Endothelial cell (in vitro differentiated cells): ENCODE measurements around the gene PER2. TPM values are rescaled to one million over a fixed set of nuclear protein-coding genes. Genes with fewer than 3 reads are reported as not detected.

Source experiments
- DNase-seq: peaks from one replicate; pipeline ENCODE4 v3.0.0; 2021; ENCODE audit warnings: low spot score
- H3K27ac Mint-ChIP-seq: one replicate; pipeline ENCODE4 v1.8.0; 2021; ENCODE audit warnings: mixed read lengths, inconsistent platforms; ENCODE audit not compliant: unreplicated experiment
- H3K27me3 Mint-ChIP-seq: one replicate; pipeline ENCODE4 v1.8.0; 2021; ENCODE audit warnings: mild to moderate bottlenecking, moderate library complexity, mixed read lengths, inconsistent platforms; ENCODE audit not compliant: unreplicated experiment
- H3K36me3 Mint-ChIP-seq: one replicate; pipeline ENCODE4 v1.8.0; 2021; ENCODE audit warnings: mild to moderate bottlenecking, low read depth, mixed read lengths, inconsistent platforms; ENCODE audit not compliant: unreplicated experiment
- H3K4me1 Mint-ChIP-seq: one replicate; pipeline ENCODE4 v1.8.0; 2021; ENCODE audit warnings: mild to moderate bottlenecking, mixed read lengths, inconsistent platforms; ENCODE audit not compliant: unreplicated experiment
- H3K4me3 Mint-ChIP-seq: one replicate; pipeline ENCODE4 v1.8.0; 2021; ENCODE audit warnings: mild to moderate bottlenecking, mixed read lengths, inconsistent platforms; ENCODE audit not compliant: unreplicated experiment
- H3K9me3 Mint-ChIP-seq: one replicate; pipeline ENCODE4 v1.8.0; 2021; ENCODE audit warnings: mixed read lengths, inconsistent platforms; ENCODE audit not compliant: unreplicated experiment
- CTCF ChIP-seq: fragments of 200-600 bp; sonication (generic); IDR thresholded peaks from one replicate; pipeline ENCODE4 v1.5.0; 2021; ENCODE audit warnings: antibody characterized with exemption; ENCODE audit not compliant: unreplicated experiment
- total RNA-seq: library from RNA; stranded (reverse); fragmentation: NEBNext Ultra II Directional; extraction: Animal tissue kit (Norgen Biotek cat#: 25700); gene quantifications from one replicate; pipeline ENCODE4 v1.2.1, GENCODE V29; 2021; ENCODE audit not compliant: unreplicated experiment

The PER2 gene
- total RNA-seq, 1 donor from 2014 or later, result 5.5 TPM

- Mint-ChIP-seq H3K36me3 (peaks cover 4% of the 10 kb centered on the region), H3K4me1 (peaks cover 4% of the 10 kb centered on the region), H3K27ac (no peak overlapping the region), H3K9me3 (no peaks in the 10 kb centered on the region), H3K4me3 (no peak overlapping the region), H3K27me3 (peaks cover 2% of the 10 kb centered on the region)
- TF ChIP-seq CTCF, result no peak
- no peak for DNase-seq
These were observed 46.5 kb upstream of the PER2 start for GRCh38 chr2:238334885-238335284.

GRCh38 chr2:238331916-238332315, 43.5 kb upstream of the PER2 start:
- H3K4me1 Mint-ChIP-seq, result no peaks in the 10 kb centered on the region
- no peak overlapping the region for H3K27ac Mint-ChIP-seq
- no peak for DNase-seq
- H3K36me3 Mint-ChIP-seq, result peaks cover 20% of the 10 kb centered on the region
- no peaks in the 10 kb centered on the region for H3K27me3 Mint-ChIP-seq
- TF ChIP-seq CTCF, result no peak
- no peaks in the 10 kb centered on the region for H3K9me3 Mint-ChIP-seq
- H3K4me3 Mint-ChIP-seq, result no peak overlapping the region

GRCh38 chr2:238330391-238330790, 42.0 kb upstream of the PER2 start:
- Mint-ChIP-seq H3K4me1 (no peaks in the 10 kb centered on the region), H3K36me3 (peaks cover 21% of the 10 kb centered on the region), H3K9me3 (no peaks in the 10 kb centered on the region), H3K27me3 (no peaks in the 10 kb centered on the region), H3K4me3 (no peak overlapping the region), H3K27ac (no peak overlapping the region)
- no peak for TF ChIP-seq CTCF
- no peak for DNase-seq

GRCh38 chr2:238327751-238328150, 39.3 kb upstream of the PER2 start:
- no peaks in the 10 kb centered on the region for H3K27me3 Mint-ChIP-seq
- H3K4me3 Mint-ChIP-seq, result peak overlapping the region; percentile 56
- H3K36me3 Mint-ChIP-seq, result peaks cover 22% of the 10 kb centered on the region
- H3K9me3 Mint-ChIP-seq, result no peaks in the 10 kb centered on the region
- no peak for TF ChIP-seq CTCF
- no peak for DNase-seq
- no peak overlapping the region for H3K27ac Mint-ChIP-seq
- no peaks in the 10 kb centered on the region for H3K4me1 Mint-ChIP-seq

- no peak for DNase-seq
- no peaks in the 10 kb centered on the region for H3K27me3 Mint-ChIP-seq
- no peak overlapping the region for H3K4me3 Mint-ChIP-seq
- no peak for TF ChIP-seq CTCF
- H3K27ac Mint-ChIP-seq, result no peak overlapping the region
- no peaks in the 10 kb centered on the region for H3K4me1 Mint-ChIP-seq
- no peaks in the 10 kb centered on the region for H3K9me3 Mint-ChIP-seq
- peaks cover 22% of the 10 kb centered on the region for H3K36me3 Mint-ChIP-seq
These were observed 38.5 kb upstream of the PER2 start for GRCh38 chr2:238326801-238327365.
